Nephron (organoid): ENCODE results near the gene SLC40A1.
A peak's percentile ranks its signal among the peaks of the same experiment; 100 is the strongest.

Experiments used
- H3K27ac Mint-ChIP-seq, 3 experiments: 2 replicates each; pipeline ENCODE4 v1.8.0; 2020; ENCODE audit warnings: mixed read lengths in 3 of 3, mild to moderate bottlenecking in 2 of 3, moderate library complexity in 1 of 3
- H3K27me3 Mint-ChIP-seq: 2 replicates; pipeline ENCODE4 v1.8.0; 2021; ENCODE audit warnings: low read depth, mild to moderate bottlenecking, moderate library complexity, mixed read lengths
- H3K36me3 Mint-ChIP-seq: 2 replicates; pipeline ENCODE4 v1.8.0; 2020; ENCODE audit warnings: low read depth, mixed read lengths
- H3K4me1 Mint-ChIP-seq: 2 replicates; pipeline ENCODE4 v1.8.0; 2020; ENCODE audit warnings: mixed read lengths
- H3K4me3 Mint-ChIP-seq, 3 experiments: 2 replicates each; pipeline ENCODE4 v1.8.0; 2020; ENCODE audit warnings: mild to moderate bottlenecking in 3 of 3, mixed read lengths in 3 of 3, moderate library complexity in 2 of 3
- H3K9me3 Mint-ChIP-seq: 2 replicates; pipeline ENCODE4 v1.8.0; 2020; ENCODE audit warnings: mixed read lengths
- TF ChIP-seq, protein P1 (sequence below), 3 experiments: fragments of 200-600 bp; sonication (generic); IDR thresholded peaks; one replicate each; pipeline ENCODE4 v1.5.0; 2021; ENCODE audit warnings: antibody characterized with exemption in 3 of 3; ENCODE audit not compliant: unreplicated experiment in 3 of 3

Gene SLC40A1

DNA sequence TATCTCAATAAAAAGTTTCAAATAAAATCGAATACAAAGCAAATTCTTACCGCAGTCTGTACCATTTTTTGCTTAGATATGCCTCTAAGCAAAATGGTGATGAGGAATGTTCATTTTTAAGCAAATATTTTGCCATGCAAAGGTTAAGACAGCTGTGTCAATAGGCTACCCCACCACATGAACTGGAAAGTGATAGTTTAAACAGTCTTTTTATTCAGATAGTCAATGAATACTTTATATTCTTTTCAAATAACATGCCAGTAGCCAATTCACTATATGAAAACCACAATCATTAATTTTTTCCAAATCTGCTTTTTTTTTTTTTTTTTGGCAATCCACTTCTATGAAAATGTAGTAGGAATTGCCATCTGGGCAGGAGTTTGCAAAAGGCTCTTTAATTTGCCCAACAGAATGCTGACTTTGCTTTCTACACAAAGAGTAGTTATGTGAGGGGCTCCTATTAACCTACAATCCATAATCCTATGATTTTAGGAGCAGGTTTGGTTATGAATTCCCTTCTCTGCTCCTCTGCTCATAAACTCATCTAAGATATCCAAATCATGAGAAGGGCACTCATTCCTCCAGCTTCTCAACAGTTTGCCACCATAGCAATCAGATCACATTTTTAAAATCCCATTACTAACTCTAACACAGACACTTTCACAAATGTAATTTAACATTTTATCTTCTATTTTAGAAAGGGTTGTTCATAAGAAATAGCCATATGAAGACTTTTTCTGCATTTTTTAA, 69.2 kb downstream of the SLC40A1 start:
- Mint-ChIP-seq H3K9me3 (peaks cover 15% of the 10 kb centered on the region), H3K4me1 (peaks cover 5% of the 10 kb centered on the region), H3K27me3 (no peaks in the 10 kb centered on the region), H3K36me3 (no peaks in the 10 kb centered on the region), H3K4me3 (no peak overlapping the region), H3K27ac (peak overlapping the region in 2 of 3 experiments; percentile 91 to 94)
- TF ChIP-seq, protein P1, sequence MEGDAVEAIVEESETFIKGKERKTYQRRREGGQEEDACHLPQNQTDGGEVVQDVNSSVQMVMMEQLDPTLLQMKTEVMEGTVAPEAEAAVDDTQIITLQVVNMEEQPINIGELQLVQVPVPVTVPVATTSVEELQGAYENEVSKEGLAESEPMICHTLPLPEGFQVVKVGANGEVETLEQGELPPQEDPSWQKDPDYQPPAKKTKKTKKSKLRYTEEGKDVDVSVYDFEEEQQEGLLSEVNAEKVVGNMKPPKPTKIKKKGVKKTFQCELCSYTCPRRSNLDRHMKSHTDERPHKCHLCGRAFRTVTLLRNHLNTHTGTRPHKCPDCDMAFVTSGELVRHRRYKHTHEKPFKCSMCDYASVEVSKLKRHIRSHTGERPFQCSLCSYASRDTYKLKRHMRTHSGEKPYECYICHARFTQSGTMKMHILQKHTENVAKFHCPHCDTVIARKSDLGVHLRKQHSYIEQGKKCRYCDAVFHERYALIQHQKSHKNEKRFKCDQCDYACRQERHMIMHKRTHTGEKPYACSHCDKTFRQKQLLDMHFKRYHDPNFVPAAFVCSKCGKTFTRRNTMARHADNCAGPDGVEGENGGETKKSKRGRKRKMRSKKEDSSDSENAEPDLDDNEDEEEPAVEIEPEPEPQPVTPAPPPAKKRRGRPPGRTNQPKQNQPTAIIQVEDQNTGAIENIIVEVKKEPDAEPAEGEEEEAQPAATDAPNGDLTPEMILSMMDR (IDR thresholded peaks at IDR 0.05; ENCODE audit: unreplicated experiment in 3 of 3): no peak
